Stomach (tissue), 4 donors: ENCODE measurements around the gene ARHGAP22.

Experiments used
- POLR2A ChIP-seq, 4 donors: fragments of 450-650 bp; IDR thresholded peaks; one replicate each; pipeline ENCODE4 v1.6.1; 2016; ENCODE audit warnings: antibody characterized with exemption in 4 of 4, control low read depth in 2 of 4, mild to moderate bottlenecking in 1 of 4, moderate library complexity in 1 of 4
- TF ChIP-seq, protein P1 (sequence below), 7 experiments: fragments of 450-650 bp in 4 of 7; fragments of 200-600 bp in 3 of 7; sonication (generic) in 3 of 7; IDR thresholded peaks; one replicate each; pipeline ENCODE4 v1.5.1; 2016 to 2019; ENCODE audit warnings: antibody characterized with exemption in 7 of 7, control low read depth in 2 of 7, mild to moderate bottlenecking in 1 of 7

DNA sequence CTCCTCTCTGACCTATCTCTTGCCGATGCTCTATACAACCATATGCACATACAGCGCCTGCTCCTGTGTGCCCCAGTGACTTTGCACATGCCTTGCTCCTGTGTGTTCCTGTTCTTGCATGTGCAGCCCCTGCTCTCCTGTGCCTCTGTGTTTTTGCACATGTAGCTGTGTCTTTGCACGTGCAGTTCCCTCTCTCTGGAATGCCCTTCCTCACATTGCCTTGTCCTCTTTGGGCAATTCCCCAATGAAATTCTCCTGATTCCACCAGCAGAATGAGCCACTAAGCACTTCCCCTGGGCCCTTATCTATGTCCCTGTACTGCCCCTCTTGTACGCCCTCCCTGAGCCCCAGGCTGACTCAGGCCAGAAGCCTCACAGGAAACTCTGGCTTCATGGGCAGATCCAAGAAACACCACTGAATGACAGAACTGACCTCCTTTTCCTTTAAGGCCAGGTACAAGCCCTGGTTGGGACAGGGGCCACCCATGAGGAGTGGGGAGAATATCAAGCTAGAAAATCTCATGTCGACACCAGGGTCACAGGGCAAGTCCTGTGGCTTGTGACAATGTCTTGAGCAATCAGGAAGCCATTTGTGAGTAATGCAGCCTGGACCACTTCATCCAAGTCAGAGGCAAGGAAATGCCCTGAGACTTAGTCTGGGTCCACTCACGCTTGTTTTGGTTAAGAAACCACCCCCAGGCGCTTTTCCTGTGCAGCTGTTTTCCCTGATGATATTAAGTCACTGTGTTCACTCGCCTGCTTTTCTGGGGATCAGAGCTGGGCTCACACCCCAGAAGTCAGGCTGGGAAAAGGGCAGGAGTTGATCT, 1.9 kb upstream of the ARHGAP22 start:
- TF ChIP-seq, protein P1, sequence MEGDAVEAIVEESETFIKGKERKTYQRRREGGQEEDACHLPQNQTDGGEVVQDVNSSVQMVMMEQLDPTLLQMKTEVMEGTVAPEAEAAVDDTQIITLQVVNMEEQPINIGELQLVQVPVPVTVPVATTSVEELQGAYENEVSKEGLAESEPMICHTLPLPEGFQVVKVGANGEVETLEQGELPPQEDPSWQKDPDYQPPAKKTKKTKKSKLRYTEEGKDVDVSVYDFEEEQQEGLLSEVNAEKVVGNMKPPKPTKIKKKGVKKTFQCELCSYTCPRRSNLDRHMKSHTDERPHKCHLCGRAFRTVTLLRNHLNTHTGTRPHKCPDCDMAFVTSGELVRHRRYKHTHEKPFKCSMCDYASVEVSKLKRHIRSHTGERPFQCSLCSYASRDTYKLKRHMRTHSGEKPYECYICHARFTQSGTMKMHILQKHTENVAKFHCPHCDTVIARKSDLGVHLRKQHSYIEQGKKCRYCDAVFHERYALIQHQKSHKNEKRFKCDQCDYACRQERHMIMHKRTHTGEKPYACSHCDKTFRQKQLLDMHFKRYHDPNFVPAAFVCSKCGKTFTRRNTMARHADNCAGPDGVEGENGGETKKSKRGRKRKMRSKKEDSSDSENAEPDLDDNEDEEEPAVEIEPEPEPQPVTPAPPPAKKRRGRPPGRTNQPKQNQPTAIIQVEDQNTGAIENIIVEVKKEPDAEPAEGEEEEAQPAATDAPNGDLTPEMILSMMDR (IDR thresholded peaks at IDR 0.05): no peak
- no peak for TF ChIP-seq POLR2A (IDR thresholded peaks at IDR 0.05)
